GM12878 (cell line): ENCODE measurements around the gene CENPP. TPM values are rescaled to one million over a fixed set of nuclear protein-coding genes. Genes with fewer than 3 reads are reported as not detected.

Experiments used
- CBX5 ChIP-seq: sonication (generic); IDR thresholded peaks from 2 replicates; pipeline ENCODE4 v1.6.1; 2016; ENCODE audit warnings: low read depth, moderate library complexity, mild to moderate bottlenecking, inconsistent platforms
- EZH2 ChIP-seq: IDR thresholded peaks from 2 replicates; pipeline ENCODE4 v1.6.1; 2012; ENCODE audit warnings: low read depth, mild to moderate bottlenecking, control low read depth, inconsistent platforms, low read length, borderline replicate concordance; ENCODE audit not compliant: control insufficient read depth
- FOXM1 ChIP-seq: IDR thresholded peaks from 2 replicates; pipeline ENCODE4 v1.6.1; 2012; ENCODE audit warnings: low read depth, mild to moderate bottlenecking, inconsistent platforms, low read length, moderate library complexity
- GATAD2B ChIP-seq: fragments of 450-650 bp; conservative IDR thresholded peaks from 2 replicates; pipeline ENCODE4 v1.6.1; 2017; ENCODE audit warnings: low read depth, mild to moderate bottlenecking, moderate library complexity
- HDAC2 ChIP-seq: fragments of 200-600 bp; sonication (generic); IDR thresholded peaks from 2 replicates; pipeline ENCODE4 v1.6.1; 2017
- IKZF2 ChIP-seq, 2 experiments: fragments of 450-650 bp; IDR thresholded peaks; 2 replicates each; pipeline ENCODE4 v1.6.1; 2017; ENCODE audit warnings: mild to moderate bottlenecking in 2 of 2, moderate library complexity in 2 of 2
- MEF2A ChIP-seq: IDR thresholded peaks from 2 replicates; pipeline ENCODE4 v1.6.1; 2011; ENCODE audit warnings: low read depth, mild to moderate bottlenecking, low read length, moderate library complexity; ENCODE audit not compliant: insufficient read depth
- MTA3 ChIP-seq: IDR thresholded peaks from 2 replicates; pipeline ENCODE4 v1.6.1; 2012; ENCODE audit warnings: low read length, inconsistent platforms, borderline replicate concordance
- NR2C1 ChIP-seq: fragments of 450-650 bp; IDR thresholded peaks from 2 replicates; pipeline ENCODE4 v1.6.1; 2017; ENCODE audit warnings: antibody characterized with exemption, mild to moderate bottlenecking, moderate library complexity
- PML ChIP-seq: IDR thresholded peaks from 2 replicates; pipeline ENCODE4 v1.6.1; 2012; ENCODE audit warnings: low read length, inconsistent platforms
- PRDM15 ChIP-seq: fragments of 450-650 bp; formaldehyde crosslinking; IDR thresholded peaks from 2 replicates; pipeline ENCODE4 v1.4.0; 2020; ENCODE audit warnings: mild to moderate bottlenecking, moderate library complexity
- RAD21 ChIP-seq: IDR thresholded peaks from 2 replicates; pipeline ENCODE4 v1.6.1; 2011; ENCODE audit warnings: mild to moderate bottlenecking, low read depth, low read length, moderate library complexity; ENCODE audit not compliant: insufficient read depth
- RCOR1 ChIP-seq: conservative IDR thresholded peaks from 2 replicates; pipeline ENCODE4 v1.6.1; 2012; ENCODE audit warnings: low read depth, low read length, improper control_type of control experiment
- SMARCA5 ChIP-seq: fragments of 450-650 bp; IDR thresholded peaks from 2 replicates; pipeline ENCODE4 v1.6.1; 2017; ENCODE audit warnings: mild to moderate bottlenecking
- TARDBP ChIP-seq: IDR thresholded peaks from 2 replicates; pipeline ENCODE4 v1.6.1; 2016; ENCODE audit warnings: borderline replicate concordance
- TCF7 ChIP-seq: IDR thresholded peaks from 2 replicates; pipeline ENCODE4 v1.6.1; 2014; ENCODE audit warnings: antibody characterized with exemption, borderline replicate concordance
- ZNF207 ChIP-seq: fragments of 450-650 bp; IDR thresholded peaks from 2 replicates; pipeline ENCODE4 v1.6.1; 2014; ENCODE audit warnings: antibody characterized with exemption, mild to moderate bottlenecking, borderline replicate concordance
- ZZZ3 ChIP-seq: IDR thresholded peaks from 2 replicates; pipeline ENCODE4 v1.6.1; 2011; ENCODE audit warnings: low read depth; ENCODE audit not compliant: control insufficient read depth, insufficient read length
- polyA plus RNA-seq, 11 experiments: library from polyadenylated mRNA; depleted of rRNA in 4 of 11; unstranded in 6 of 11; stranded (reverse) in 5 of 11; fragments of >200 nt; fragmentation: Nextera tagmentation in 4 of 11; fragmentation: Illumina TruSeq in 1 of 11; extraction: Ambion mirVana in 4 of 11; extraction: Trizol in 1 of 11; gene quantifications; 1 replicate in 1 of 11; 2 replicates in 10 of 11; pipeline versions ENCODE4 v1.2.1 to v1.2.3, GENCODE V29; 2011 to 2016; ENCODE audit warnings: inconsistent platforms in 2 of 11, missing spikeins in 2 of 11, low read depth in 1 of 11
- total RNA-seq, 4 experiments: library from RNA; depleted of rRNA in 3 of 4; stranded (reverse); fragments of >200 nt in 3 of 4; fragmentation: Illumina TruSeq in 1 of 4; extraction: Trizol in 1 of 4; gene quantifications; 2 replicates each; pipeline versions ENCODE4 v1.2.1 to v1.2.3, GENCODE V29; 2013 to 2021
- TF ChIP-seq, protein P1 (sequence below): fragments of 450-650 bp; conservative IDR thresholded peaks from 2 replicates; pipeline ENCODE4 v1.6.1; 2017; ENCODE audit warnings: mild to moderate bottlenecking, moderate library complexity
- TF ChIP-seq, protein P2 (sequence below): IDR thresholded peaks from 2 replicates; pipeline ENCODE4 v1.6.1; 2011; ENCODE audit warnings: low read depth, low read length, improper control_type of control experiment, borderline replicate concordance

Gene CENPP
- total and polyA plus RNA-seq, 10 of the 15 experiments (the other 5 are each of a cell fraction or from before 2014, with no cell fraction given): 9.4 to 31.4 (median 19.8) TPM

DNA sequence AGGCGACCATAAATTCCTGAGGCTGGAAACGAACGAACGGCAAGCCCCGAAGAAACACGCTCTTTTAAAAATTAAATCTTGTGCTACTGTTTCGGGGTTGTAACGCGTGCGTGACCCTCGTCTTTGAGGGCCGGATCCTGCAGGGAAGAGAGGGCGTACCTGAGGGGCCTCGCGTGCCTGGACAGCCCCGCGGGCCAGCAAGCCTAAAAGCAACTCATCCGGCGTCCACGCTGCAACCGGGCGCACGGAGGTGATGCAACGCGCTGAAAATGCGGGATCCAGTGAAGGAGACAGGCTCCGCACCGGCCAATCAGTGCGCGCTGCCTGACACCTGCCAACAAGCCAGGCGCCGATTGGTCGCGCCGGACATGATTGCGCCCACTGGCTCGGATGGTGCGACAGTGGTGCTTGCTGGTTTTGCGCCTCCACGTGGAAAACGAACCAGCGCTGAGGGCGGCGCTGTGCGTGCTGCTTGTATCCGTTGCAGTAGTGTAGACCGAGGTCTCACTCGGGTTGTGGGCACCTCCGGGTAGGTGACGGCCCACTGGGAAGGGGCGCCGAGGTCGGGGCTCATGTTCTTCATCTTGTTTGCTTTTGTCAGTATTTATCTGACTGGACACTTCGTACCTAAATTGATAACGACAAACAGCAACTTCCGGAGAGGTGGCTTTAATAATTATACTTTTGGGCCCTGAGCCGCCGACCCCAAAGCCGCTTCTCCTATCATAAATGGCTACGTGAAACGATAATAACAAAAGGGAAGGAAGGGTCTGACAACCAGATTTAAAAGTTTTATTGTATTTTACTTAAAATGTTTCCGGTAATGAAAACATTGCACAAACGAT is 32.1 kb upstream of the CENPP start, which contains the start of gene IARS1 (continued):
- TF ChIP-seq IKZF2 (IDR thresholded peaks at IDR 0.05) (peak in 1 of 2 experiments; percentile 30; a peak in 1 of 4 replicates), EZH2 (no peak), MTA3 (no peak; the same call in 1 of the 2 replicates), ZNF207 (peak; percentile 94; the same call in 1 of the 2 replicates), GATAD2B (0 out of 2 replicates have a peak, but pooled peaks have one; percentile 45), FOXM1 (no peak), CBX5 (0 out of 2 replicates have a peak, but pooled peaks have one; percentile 10), HDAC2 (no peak), PRDM15 (CRISPR knock-in tag) (no peak), SMARCA5 (peak; percentile 63; the same call in 1 of the 2 replicates), RCOR1 (no peak), NR2C1 (no peak), ZZZ3 (no peak), TARDBP (no peak), MEF2A (0 out of 2 replicates have a peak, but pooled peaks have one; percentile 1), TCF7 (no peak), PML (peak; percentile 88), RAD21 (no peak)
- TF ChIP-seq, protein P1, sequence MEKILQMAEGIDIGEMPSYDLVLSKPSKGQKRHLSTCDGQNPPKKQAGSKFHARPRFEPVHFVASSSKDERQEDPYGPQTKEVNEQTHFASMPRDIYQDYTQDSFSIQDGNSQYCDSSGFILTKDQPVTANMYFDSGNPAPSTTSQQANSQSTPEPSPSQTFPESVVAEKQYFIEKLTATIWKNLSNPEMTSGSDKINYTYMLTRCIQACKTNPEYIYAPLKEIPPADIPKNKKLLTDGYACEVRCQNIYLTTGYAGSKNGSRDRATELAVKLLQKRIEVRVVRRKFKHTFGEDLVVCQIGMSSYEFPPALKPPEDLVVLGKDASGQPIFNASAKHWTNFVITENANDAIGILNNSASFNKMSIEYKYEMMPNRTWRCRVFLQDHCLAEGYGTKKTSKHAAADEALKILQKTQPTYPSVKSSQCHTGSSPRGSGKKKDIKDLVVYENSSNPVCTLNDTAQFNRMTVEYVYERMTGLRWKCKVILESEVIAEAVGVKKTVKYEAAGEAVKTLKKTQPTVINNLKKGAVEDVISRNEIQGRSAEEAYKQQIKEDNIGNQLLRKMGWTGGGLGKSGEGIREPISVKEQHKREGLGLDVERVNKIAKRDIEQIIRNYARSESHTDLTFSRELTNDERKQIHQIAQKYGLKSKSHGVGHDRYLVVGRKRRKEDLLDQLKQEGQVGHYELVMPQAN: peak; percentile 95
- TF ChIP-seq, protein P2, sequence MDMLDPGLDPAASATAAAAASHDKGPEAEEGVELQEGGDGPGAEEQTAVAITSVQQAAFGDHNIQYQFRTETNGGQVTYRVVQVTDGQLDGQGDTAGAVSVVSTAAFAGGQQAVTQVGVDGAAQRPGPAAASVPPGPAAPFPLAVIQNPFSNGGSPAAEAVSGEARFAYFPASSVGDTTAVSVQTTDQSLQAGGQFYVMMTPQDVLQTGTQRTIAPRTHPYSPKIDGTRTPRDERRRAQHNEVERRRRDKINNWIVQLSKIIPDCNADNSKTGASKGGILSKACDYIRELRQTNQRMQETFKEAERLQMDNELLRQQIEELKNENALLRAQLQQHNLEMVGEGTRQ: peak; percentile 5; the same call in 1 of the 2 replicates
